GM21360 (cell line): ENCODE results near the gene SH3TC2.
"Not testable (repeated sequence)": the region's sequence is repeated elsewhere in the genome, so short reads cannot be mapped to it uniquely, and the experiment has no call there.

ENCODE experiments used
- ATAC-seq: cut with Tn5 transposase; IDR thresholded peaks from one replicate; pipeline ENCODE4 v1.9.1; 2021; ENCODE audit warnings: mild to moderate bottlenecking, moderate library complexity; ENCODE audit not compliant: unreplicated experiment

SH3TC2 gene

GRCh38 chr5:149063017-149063687 is at the start of gene SH3TC2:
SH3TC2 (minus strand) TSS chr5:149063062; CDS start chr5:149063022, 40 bp downstream.
- ATAC-seq: no peak

GRCh38 chr5:149110406-149110805 is 47.5 kb upstream of the SH3TC2 start:
- no peak for ATAC-seq

GRCh38 chr5:149108651-149109280 is 45.9 kb upstream of the SH3TC2 start:
- ATAC-seq: no peak

DNA sequence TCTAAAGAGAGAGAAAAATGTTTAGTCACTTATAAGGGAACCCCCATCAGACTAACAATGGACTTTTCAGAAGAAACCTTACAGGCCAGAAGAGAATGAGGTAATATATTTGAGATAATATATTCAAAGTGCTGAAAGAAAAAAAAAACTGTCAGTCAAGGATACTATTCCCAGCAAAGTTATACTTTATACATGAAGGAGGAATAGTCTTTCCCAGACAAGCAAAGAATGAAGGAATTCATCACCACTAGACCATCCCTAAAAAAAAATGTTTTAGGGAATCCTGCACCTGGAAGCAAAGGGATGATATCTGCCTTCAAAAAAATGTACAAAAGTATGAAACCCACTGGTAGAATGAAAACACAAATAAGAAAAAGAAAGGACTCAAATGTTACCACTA is 37.5 kb upstream of the SH3TC2 start:
- no peak for ATAC-seq

DNA sequence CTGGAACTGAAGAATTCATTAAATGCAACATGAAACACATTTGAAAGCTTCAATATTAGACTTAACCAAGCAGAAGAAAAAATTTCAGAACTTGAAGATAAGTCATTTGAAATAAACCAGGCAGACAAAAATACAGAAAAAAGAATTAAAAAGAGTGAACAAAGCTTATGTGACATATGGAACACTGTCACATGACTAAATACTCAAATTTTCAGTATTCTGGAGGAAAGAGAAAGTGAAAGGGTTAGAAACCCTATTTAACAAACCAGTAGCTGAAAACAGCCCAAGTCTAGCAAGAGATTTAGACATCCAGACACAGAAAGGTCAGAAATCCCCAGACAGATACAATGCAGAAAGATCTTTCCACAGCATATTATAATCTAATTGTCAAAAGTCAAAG is 37.1 kb upstream of the SH3TC2 start:
- no peak for ATAC-seq

DNA sequence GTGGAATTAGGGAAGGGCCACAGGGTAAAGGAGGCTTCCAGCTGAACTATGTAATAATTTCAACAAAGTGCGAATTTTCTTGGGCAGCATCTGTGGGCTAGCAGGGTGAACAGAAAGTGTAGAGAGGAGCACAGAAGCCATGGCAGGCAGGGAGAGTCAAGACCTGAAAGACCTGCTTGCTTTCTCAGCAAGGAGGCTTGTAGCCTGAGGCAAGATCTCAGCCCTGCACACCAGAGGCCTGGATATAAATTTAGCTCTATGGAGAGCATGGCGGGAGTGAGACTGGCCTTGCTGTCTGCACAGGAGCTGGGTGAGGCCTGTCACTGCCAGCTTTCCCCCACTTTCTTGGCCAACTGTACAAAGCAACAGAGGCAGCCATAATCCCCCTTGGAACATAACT is 32.1 kb upstream of the SH3TC2 start:
- ATAC-seq: no peak

GRCh38 chr5:149093625-149094024 is 30.8 kb upstream of the SH3TC2 start:
- no peak for ATAC-seq

GRCh38 chr5:149089796-149090195 is 26.9 kb upstream of the SH3TC2 start:
- no peak for ATAC-seq

DNA sequence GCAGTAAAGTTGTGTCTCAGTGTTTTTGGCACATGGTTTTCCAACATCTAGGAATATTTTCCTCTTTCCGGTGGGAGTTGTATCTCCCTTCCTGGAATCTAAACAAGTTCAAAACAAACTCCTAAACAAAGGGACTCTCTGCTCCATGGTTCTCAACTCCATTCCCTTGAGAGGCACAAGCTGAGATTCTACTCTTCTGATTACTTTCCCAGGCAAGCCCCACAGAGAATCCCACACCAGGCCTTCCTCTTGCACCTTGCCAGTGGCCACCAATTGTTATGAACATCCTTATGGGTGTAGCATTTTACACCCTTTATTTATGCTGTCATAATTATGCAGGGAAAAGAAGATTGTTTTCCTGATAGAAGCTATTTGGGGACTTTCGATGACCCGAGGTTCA is 25.8 kb upstream of the SH3TC2 start:
- ATAC-seq: no peak

DNA sequence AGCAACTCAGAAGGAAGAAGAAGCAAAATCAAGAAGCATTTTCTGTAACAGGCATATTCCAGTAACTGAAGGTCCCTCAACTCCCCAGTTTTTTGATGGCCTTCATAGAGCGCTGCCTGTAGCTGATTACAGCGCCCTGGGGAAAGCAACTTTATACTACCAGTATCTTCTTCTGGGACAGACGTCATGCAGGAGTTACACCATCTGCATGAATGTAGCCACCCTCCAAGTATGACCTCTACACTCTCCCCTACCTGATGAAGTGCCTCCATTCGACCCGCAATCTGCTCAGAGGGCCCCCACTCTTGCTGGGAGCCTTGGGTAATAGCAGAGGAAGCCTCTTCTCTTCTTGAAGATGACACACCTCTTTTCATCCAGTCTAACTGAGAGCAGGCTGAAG is 21.0 kb upstream of the SH3TC2 start:
- ATAC-seq: no peak

GRCh38 chr5:149082271-149082670 is 19.4 kb upstream of the SH3TC2 start:
- no peak for ATAC-seq

GRCh38 chr5:149080294-149080693 is 17.4 kb upstream of the SH3TC2 start:
- no peak for ATAC-seq

DNA sequence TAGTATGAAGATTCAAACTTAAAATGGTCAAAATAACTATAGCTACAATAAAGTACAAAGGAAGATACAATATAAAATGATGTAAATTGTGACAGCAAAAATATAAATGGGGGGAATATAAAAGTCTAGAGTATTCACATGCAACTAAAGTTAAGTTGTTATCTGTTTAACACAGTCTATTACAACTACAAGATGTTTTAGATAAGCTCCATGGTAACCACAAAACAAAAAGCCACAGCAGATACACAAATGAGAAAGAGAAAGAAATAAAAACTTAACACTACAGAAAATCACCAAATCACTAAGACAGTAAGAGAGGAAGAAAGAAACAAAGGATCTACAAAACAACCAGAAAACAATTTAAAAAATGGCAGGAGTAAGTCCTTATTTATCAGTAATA is 17.0 kb upstream of the SH3TC2 start:
- no peak for ATAC-seq

GRCh38 chr5:149074071-149074470 is 11.2 kb upstream of the SH3TC2 start:
- not testable (repeated sequence) for ATAC-seq

DNA sequence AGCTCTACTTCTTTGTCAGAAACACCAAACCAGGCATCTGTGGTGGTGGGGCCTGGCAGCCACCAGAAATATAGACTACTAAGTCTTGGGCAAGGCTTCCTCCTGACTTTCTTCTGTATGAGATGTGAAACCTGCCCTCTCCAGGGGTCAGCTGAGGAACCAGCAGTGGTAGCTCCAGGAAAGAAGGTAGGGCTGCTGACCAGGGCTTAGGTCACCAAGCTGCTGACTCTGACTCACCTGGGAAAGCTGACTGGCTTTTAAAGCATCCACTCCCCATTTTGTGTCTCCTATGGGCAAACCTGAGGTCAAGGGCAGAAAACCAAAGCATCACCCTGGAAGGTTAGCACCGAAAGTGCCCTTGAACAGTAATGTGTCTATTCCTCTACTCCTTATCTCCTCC is 10.4 kb upstream of the SH3TC2 start:
- ATAC-seq: no peak

- ATAC-seq: no peak
Observed at GRCh38 chr5:149072791-149073190, 9.9 kb upstream of the SH3TC2 start.

- ATAC-seq: no peak
Observed at GRCh38 chr5:149072376-149072775, 9.5 kb upstream of the SH3TC2 start.

GRCh38 chr5:149071756-149072155 is 8.9 kb upstream of the SH3TC2 start:
- ATAC-seq: no peak

- ATAC-seq: no peak
Observed at GRCh38 chr5:149071216-149071615, 8.4 kb upstream of the SH3TC2 start.

- ATAC-seq: no peak
Observed at GRCh38 chr5:149069711-149070110, 6.8 kb upstream of the SH3TC2 start.

DNA sequence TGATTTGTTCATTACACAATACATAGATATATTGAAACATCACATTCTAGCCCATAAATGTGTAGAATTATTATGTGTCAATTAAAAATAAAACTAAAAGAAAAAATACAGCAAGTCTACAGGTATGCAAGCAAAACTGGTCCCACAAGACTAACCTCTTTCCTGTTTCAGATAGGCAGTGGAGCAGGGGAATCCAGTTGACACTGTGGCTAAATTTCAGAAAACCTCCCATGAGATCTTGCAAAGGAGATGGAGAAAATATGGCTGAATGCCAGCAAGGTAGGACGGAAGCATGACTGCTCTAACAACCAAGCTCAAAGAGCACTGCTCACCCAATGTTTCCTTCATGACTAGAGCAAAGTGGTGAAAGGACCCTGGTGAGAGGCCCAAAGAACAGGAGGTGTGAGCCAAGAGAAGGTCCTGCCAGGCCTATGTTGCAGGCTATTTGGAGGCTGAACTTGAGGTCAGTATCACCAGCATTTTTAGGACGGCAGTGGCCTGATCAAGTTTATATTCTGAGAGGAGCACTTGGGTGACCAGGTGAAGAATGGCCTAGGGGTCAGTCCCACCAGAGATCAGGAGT is 1.1 kb upstream of the SH3TC2 start:
- ATAC-seq: no peak

DNA sequence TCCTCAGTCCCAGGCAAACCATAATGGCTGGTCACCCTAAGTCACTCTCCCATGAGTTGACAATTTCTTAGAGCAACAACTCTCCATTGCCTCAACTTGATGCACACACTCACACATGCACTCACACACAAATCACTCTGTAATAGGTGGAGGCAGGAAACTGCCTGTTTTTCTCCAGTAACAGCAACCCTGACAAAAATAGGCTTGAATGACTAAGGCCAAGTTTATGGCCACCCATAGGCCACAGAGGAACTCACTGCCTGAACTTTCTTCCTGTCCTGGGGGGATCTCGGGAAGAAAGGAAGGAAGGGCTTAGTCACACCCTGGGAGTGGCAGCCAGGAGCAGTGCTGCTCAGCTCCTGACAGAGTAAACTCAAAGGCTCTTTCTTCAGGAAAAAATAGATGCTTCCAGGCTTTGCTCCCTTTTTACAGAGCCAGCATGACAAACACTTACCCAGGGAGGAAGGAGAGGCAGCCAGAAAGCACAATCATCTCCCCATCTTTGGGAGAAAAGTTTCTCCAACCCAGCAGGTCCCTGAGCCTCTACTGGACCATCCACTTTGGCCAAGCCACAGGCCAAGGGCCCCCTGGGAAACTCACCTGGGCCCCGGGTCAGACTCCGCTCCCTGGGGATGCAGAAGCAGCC is 368 bp downstream of the SH3TC2 start:
- no peak for ATAC-seq
